Fibroblast of villous mesenchyme (primary cell): ENCODE results near the gene DLG1. TPM values are rescaled to one million over a fixed set of nuclear protein-coding genes. Genes with fewer than 3 reads are reported as not detected.

ENCODE experiments used
- DNase-seq: peaks from one replicate; pipeline ENCODE4 v3.0.0-alpha.2; 2010; ENCODE audit warnings: low read depth
- H3K4me3 ChIP-seq: 2 replicates; pipeline ENCODE4 v1.5.1; 2011; ENCODE audit warnings: low read depth, mild to moderate bottlenecking, low read length
- total RNA-seq: library from RNA; depleted of rRNA; stranded (reverse); fragments of >200 nt; gene quantifications from 2 replicates; pipeline ENCODE4 v1.2.3, GENCODE V29; 2012
- TF ChIP-seq, protein P1 (sequence below): IDR thresholded peaks from 2 replicates; pipeline ENCODE4 v1.5.1; 2012; ENCODE audit warnings: low read depth, mild to moderate bottlenecking, low read length; ENCODE audit not compliant: insufficient read depth

DLG1 gene
- total RNA-seq, 1 donor = 87.7 TPM

DNA sequence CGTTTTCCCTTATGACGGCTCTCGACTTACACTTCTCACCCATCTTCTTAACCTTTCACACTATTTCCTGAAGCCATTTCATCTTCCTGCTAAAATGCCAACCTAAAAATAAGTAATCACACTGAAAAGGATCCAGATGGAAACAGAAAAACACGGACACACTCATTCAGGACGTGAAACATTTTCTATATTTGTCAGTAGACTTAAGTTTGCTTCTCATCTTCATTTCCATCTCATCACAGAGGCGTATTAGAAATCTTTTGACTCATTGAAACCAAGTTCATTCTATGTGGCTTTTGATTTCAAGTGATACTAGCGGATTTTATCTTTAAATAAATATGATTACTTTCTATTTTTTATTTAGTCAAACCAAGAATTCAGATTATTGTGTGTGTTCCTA, 27.4 kb upstream of the DLG1 start:
- TF ChIP-seq, protein P1, sequence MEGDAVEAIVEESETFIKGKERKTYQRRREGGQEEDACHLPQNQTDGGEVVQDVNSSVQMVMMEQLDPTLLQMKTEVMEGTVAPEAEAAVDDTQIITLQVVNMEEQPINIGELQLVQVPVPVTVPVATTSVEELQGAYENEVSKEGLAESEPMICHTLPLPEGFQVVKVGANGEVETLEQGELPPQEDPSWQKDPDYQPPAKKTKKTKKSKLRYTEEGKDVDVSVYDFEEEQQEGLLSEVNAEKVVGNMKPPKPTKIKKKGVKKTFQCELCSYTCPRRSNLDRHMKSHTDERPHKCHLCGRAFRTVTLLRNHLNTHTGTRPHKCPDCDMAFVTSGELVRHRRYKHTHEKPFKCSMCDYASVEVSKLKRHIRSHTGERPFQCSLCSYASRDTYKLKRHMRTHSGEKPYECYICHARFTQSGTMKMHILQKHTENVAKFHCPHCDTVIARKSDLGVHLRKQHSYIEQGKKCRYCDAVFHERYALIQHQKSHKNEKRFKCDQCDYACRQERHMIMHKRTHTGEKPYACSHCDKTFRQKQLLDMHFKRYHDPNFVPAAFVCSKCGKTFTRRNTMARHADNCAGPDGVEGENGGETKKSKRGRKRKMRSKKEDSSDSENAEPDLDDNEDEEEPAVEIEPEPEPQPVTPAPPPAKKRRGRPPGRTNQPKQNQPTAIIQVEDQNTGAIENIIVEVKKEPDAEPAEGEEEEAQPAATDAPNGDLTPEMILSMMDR = no peak
- H3K4me3 ChIP-seq = no peak overlapping the region
- no peak for DNase-seq

DNA sequence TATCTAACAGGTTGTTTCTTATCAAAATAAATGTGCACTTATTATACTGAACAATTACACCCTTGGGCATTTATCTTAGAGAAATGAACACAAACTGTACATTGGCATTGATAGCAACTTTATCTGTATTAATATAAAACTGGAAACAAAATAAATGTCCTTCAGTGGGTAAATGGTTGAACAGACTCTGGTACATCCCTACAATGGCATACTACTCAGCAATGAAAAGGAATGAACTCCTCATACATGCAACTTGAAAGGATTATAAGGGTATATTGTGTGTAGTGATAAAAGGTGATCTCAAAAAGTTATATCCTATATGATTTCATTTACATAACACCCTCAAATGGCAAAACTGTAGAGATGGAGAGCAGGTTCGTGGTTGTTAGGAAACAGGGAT, 23.7 kb upstream of the DLG1 start:
- TF ChIP-seq, protein P1 = no peak
- H3K4me3 ChIP-seq = no peak overlapping the region
- no peak for DNase-seq

DNA sequence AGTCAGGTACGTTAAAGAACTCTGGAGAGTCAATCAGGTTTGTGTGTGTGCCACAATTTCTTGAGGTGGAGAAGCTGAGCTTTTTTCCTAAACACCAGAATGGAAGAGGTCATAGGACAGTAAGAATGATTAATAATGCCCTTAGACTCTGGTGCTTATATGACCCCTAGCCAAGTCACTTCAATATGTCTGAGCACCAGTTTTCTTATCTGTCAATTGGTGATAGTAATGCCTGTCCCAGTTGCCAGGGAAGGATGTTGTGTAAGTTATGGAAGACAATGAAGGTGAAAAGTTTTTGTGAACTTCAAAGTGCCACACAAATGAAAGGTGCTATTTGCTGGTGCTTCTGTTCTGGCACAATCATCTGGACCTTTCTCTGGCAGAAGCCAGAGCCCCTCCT, 22.2 kb upstream of the DLG1 start:
- DNase-seq = no peak
- no peak overlapping the region for H3K4me3 ChIP-seq
- TF ChIP-seq, protein P1 = no peak

DNA sequence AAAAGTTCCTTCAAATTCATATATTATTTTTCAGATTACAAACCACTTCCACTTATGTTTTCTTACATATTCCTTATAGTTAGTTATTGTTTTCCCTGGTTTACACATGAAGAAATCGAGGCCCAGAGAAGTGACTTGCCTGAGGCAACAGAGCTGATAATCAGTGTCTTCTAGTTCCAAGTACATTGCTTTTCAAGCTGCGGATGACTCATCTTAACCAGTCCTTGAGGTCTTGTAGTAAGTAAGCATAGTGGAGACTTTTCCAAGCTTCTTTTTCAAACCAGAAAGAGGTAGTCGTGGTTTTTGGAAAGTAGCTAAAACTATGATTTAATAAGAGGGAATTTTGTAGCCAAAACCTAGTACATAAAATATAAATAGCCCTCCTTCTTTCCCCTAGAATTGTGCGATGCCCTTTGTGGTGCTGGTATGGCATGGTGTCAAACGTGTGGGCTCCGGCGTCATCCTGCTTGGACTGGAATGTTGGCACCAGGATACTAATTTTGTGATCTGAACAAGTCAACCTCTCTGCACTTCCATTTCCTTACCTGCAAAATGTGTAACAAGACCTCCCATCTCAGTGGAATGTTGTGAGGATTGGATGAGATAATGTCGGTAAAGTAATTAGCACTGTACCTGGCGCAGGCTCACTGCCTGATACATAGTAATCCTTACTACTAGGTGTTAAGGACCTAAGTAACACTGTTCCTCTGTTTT, 19.0 kb upstream of the DLG1 start:
- no peak overlapping the region for H3K4me3 ChIP-seq
- peak; percentile 89 for DNase-seq
- TF ChIP-seq, protein P1 = no peak

DNA sequence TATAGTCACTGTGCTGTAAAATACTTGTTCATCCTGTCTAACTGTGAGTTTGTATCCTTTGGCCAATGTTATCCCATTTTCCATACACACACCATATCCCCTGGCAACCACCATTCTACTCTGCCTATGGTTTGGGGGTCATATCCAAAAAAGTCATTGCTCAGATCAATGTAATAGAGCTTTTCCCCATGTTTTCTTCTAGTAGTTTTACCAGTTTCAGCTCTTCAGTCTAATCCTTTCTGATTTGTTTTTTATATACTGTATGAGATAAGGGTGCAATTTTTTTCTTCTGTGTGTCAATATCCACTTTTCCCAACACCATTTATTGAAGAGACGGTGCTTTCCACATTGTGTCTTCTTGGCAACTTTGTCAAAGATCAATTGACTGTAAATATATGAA, 14.0 kb upstream of the DLG1 start:
- TF ChIP-seq, protein P1 = no peak
- DNase-seq = no peak
- H3K4me3 ChIP-seq = no peak overlapping the region

DNA sequence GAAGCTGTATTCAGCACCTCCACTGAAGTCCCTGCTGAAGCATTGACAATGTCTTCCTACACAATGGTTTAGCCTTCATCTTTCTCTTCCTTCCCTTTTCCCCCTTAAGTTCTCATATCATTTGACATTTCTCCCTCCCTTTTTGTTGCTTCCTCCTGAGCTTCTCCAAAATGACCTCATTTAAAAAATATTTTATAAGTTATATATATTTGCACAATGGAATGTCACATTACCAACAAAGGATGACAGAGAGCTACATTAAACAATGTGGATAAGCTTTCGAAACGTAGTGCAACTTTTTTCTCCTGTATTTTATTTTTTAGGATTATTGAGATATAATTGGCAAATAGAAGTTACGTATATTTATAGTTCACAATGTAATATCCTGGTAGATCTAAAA, 13.2 kb upstream of the DLG1 start:
- DNase-seq = no peak
- H3K4me3 ChIP-seq = no peak overlapping the region
- TF ChIP-seq, protein P1 = no peak

DNA sequence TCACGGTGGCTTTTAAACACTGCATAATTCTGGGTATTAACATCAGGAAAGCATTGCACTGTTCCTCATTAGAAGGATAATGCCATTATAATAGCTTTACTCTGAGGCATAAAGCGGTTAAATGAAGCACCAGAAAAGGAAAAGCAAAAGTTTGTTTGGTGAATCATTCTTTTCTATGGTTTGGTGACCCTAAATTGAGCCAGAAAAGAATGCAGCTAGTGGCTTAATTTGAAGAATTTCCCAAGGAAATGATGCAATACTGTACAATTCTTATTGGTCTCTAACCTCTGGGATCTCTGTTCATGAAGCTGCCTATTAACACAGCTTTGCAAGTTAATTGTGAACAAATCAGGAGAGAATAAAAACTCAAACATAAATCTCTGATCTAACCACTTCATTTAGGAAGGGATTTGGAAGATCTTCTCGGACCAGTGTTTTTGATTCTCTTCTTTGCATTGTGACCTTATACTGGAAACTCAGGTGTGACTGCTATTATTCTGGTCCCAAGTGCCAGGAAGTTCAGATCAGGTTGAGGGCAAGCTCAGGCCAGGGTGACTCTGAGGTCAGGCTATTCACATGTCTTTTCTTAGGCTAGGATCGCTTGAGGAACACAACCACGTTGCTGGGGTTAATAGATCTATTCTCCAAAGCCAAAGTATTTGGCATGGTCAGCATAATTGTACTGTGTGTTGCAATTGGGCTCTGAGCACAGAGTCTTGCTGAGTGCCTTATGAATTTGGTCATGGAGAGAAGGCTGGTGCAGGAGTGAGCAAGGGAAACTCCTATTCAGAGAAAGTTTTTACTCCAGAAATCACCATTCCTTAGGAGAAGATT, 11.3 kb upstream of the DLG1 start:
- TF ChIP-seq, protein P1 = no peak
- no peak overlapping the region for H3K4me3 ChIP-seq
- peak; percentile 93 for DNase-seq
